GM13977 (cell line): ENCODE results near the gene PTPRC.

ENCODE experiments used
- DNase-seq: peaks from one replicate; pipeline ENCODE4 v3.0.0; 2012; ENCODE audit warnings: low spot score
- CTCF ChIP-seq: IDR thresholded peaks from 2 replicates; pipeline ENCODE4 v1.5.1; 2012; ENCODE audit warnings: mild to moderate bottlenecking, control low read depth; ENCODE audit not compliant: insufficient read depth; ENCODE audit errors: extremely low read depth, missing control alignments
- in situ Hi-C: fragments of 300-500 bp; cut with MboI; formaldehyde crosslinking; loops from one replicate; pipeline ENCODE4 v1.12.0; 2022; ENCODE audit warnings: low sequenced_read_pairs, low pct_unique_long_range_greater_than_20kb, mixed read lengths, inconsistent platforms; ENCODE audit not compliant: unreplicated experiment

PTPRC gene

GRCh38 chr1:198750081-198750480 is 111.2 kb downstream of the PTPRC start:
- DNase-seq = no peak
- in situ Hi-C loops = loop anchor here (25.0 kb wide), 2 partner anchors 487 to 712 kb away; no protein-coding TSS in a partner anchor
- no peak for TF ChIP-seq CTCF

GRCh38 chr1:198751741-198752140 is 112.9 kb downstream of the PTPRC start:
- in situ Hi-C loops = loop anchor here (25.0 kb wide), 2 partner anchors 486 to 711 kb away; no protein-coding TSS in a partner anchor
- no peak for DNase-seq
- no peak for TF ChIP-seq CTCF

- DNase-seq = no peak
- in situ Hi-C loops = loop anchor here (25.0 kb wide), 2 partner anchors 483 to 708 kb away; no protein-coding TSS in a partner anchor
- no peak for TF ChIP-seq CTCF
These were observed 115.8 kb downstream of the PTPRC start for GRCh38 chr1:198754670-198755069.

- DNase-seq = no peak
- in situ Hi-C loops = loop anchor here (25.0 kb wide), 2 partner anchors 482 to 707 kb away; no protein-coding TSS in a partner anchor
- TF ChIP-seq CTCF = no peak
These were observed 116.9 kb downstream of the PTPRC start for GRCh38 chr1:198755715-198756114.

- TF ChIP-seq CTCF = no peak
- no peak for DNase-seq
- in situ Hi-C loops = loop anchor here (25.0 kb wide), 2 partner anchors 481 to 706 kb away; no protein-coding TSS in a partner anchor
These were observed 117.6 kb downstream of the PTPRC start for GRCh38 chr1:198756470-198756869.

- no peak for DNase-seq
- in situ Hi-C loops = loop anchor here (25.0 kb wide), 2 partner anchors 475 to 700 kb away; no protein-coding TSS in a partner anchor
- TF ChIP-seq CTCF = no peak
These were observed 123.2 kb downstream of the PTPRC start for GRCh38 chr1:198761859-198762616.
